GM18526 (cell line): ENCODE measurements around the gene PARVG.

Experiments
- POLR2A ChIP-seq: IDR thresholded peaks from 3 replicates; pipeline ENCODE4 v1.6.1; 2011; ENCODE audit not compliant: insufficient read length; ENCODE audit errors: extremely low read depth

Gene PARVG

DNA sequence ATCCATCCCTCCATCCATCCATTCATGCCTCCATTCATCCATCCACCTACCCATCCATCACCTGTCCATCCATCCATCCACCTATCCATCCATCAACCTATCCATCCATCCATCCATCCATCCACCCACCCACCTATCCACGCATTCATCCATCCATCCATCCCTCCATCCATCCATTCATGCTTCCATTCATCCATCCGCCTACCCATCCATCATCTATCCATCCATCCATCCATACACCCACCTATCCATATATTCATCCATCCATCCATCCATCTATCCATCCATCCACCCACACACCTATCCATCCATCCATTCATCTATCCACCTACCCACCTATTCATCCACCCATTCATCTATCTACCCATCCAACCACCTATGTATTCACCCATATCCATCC is 13.8 kb downstream of the PARVG start:
- no peak for TF ChIP-seq POLR2A

GRCh38 chr22:44195189-44195871 is 14.6 kb downstream of the PARVG start:
- no peak for TF ChIP-seq POLR2A

GRCh38 chr22:44196241-44196640 is 15.5 kb downstream of the PARVG start:
- no peak for TF ChIP-seq POLR2A

- TF ChIP-seq POLR2A: no peak
These were observed 16.0 kb downstream of the PARVG start for GRCh38 chr22:44196731-44197131.

GRCh38 chr22:44197271-44197670 is 16.5 kb downstream of the PARVG start:
- no peak for TF ChIP-seq POLR2A

DNA sequence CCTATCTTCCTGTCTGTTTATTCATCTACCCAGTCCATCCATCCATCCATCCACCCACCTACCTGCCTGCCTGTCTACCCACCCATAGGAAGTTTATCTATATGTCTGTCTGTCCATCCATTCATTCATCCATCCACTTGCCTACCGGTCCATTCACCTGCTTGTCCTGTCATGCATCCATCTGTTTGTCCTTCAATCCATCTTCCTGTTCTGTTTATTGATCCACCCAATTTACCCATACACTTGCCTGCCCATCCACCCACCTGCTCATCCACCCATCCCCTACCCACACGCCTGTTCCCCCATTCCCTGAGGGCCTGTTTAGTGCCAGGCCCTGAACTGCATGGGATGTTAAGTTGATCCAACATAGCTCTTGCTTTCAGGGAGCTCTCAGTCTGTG is 18.4 kb downstream of the PARVG start:
- no peak for TF ChIP-seq POLR2A

- no peak for TF ChIP-seq POLR2A
These were observed 19.1 kb downstream of the PARVG start for GRCh38 chr22:44199866-44200265.

GRCh38 chr22:44200451-44200850 is 19.7 kb downstream of the PARVG start:
- no peak for TF ChIP-seq POLR2A

DNA sequence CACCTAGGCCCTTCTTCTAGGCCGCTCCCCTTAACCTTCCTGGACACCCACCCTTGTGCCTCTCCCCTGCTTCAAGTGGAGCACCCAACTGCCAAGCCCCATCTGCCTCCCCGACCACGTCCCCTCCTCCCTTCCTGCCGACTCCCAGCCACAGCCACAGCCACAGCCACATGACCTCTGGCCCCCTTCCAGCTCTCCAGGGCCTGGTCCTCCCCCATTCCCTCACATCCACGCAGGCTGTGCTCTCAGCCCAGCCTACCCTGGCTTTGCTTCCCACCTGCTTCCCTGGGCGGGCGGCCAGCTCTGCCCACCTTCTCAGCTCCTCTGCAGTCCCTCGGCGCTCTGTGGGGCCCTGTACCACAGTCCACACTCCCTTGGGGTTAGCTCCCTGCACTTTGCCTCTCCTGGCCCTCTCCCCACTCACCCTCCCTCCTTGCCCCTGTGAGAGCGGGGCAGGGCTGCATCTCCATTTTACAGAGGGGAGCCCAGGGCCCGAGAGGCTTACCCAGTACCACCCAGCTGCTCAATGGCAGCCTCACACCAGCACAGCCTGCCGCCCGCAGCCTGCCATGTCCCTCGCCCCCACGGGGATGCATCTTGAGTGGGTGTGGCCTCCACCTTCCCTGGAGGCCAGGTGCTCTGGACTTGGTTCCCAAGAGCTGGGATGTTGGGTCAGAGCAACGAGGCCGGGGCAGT is 20.3 kb downstream of the PARVG start:
- TF ChIP-seq POLR2A: no peak

DNA sequence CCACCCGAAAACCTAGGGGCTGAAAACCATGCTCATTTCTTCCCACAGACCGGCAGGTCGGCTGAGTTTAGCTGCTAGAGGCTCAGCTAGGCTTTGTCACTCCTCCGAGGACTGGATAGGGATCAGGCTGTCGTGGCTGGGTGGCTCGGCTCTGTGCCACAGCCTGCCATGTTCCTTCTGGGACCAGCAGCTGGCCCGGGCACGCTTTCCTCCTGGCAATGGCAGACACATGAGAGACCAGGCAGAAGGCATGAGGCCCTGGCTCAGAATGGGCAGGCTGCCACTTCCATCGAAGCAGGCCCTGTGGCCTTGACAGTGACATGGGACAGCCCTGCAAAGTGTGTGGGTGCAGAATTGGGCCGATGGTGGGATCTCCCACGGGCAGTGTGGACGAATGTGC is 20.9 kb downstream of the PARVG start:
- no peak for TF ChIP-seq POLR2A

GRCh38 chr22:44202261-44202789 is 21.6 kb downstream of the PARVG start:
- TF ChIP-seq POLR2A: no peak

GRCh38 chr22:44203203-44203602 is 22.5 kb downstream of the PARVG start:
- no peak for TF ChIP-seq POLR2A

GRCh38 chr22:44204739-44205515 is 24.2 kb downstream of the PARVG start:
- no peak for TF ChIP-seq POLR2A

- TF ChIP-seq POLR2A: no peak
These were observed 25.0 kb downstream of the PARVG start for GRCh38 chr22:44205516-44206329.

DNA sequence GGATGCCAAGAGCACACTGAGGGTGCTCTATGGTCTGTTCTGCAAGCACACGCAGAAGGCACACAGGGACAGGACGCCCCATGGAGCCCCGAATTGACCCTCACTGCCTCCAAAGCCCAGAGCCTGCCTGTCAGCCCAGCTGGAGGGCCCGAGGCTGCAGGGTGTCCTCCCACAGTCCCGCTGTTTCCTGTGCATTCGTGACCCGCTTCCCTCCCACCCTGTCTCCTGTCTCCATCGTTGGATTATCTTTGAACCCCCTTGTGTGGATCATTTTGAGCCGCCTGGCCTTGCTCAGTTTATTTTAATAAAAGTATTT is 25.6 kb downstream of the PARVG start:
- TF ChIP-seq POLR2A: no peak
